Measurements from ENCODE around the gene DOK4. TPM values are rescaled to one million over a fixed set of nuclear protein-coding genes. Genes with fewer than 3 reads are reported as not detected.

DOK4 gene
- total and polyA plus RNA-seq, 12 donors: 3.6 to 10.7 (median 8.0) TPM

DNA sequence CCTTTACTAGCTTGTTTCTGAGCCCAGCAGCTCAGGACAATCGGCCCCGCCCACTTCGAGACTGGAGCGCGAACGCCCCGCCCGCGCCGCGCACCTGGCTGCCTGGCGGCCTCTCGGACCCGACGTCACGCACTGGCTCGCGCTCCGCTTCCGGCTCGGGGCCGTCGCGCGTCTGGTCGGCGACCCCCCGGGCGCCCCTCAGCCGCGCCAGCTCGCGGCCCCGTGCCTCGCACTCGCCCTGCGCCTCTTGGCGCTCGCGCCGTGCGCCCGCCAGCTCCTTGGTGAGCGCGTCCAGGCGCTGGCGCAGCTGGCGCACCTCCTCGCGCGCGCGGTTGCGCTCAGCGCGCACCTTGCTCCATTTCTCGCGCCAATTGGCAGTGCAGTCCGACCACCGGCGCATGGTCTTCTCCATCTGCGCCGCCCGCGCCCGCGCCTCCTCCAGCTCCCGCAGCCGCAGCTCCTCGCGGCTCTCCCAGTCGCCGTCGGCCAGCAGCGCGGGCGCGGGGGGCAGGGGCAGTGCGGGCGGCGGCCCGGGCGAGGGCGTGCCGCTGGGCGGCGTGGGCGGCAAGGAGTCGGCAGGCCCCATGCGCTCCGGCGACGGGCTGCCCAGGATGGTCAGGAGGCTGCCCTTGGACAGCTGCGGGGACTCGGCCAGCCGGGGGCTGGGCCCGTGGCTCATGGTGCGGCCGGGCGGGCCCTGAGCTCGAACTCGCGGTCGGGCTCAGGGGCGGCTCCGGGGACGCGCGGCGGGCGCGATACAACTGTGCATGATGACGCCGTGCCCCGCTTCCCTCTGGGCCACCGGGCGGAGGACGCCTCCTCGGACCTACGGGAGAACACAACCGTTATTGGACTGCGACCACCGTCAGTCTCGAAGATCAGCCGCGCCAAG is 42.5 kb upstream of the DOK4 start:
- 51 to 76% methylated on average over 101 to 126 of the region's 126 CpGs for WGBS, 2 donors
- Histone ChIP-seq H3K27me3 (peaks cover 0 to 19% (median 0%) of the 10 kb centered on the region in 7 donors), H3K4me1 (peaks cover 4 to 51% (median 21%) of the 10 kb centered on the region in 9 donors), H3K4me3 (no peak overlapping the region), H3K27ac (no peak overlapping the region), H3K9me3 (no peaks in the 10 kb centered on the region), H3K36me3 (peaks cover 0 to 26% (median 0%) of the 10 kb centered on the region in 9 donors)
- no peak for ATAC-seq
- TF ChIP-seq, protein P1, sequence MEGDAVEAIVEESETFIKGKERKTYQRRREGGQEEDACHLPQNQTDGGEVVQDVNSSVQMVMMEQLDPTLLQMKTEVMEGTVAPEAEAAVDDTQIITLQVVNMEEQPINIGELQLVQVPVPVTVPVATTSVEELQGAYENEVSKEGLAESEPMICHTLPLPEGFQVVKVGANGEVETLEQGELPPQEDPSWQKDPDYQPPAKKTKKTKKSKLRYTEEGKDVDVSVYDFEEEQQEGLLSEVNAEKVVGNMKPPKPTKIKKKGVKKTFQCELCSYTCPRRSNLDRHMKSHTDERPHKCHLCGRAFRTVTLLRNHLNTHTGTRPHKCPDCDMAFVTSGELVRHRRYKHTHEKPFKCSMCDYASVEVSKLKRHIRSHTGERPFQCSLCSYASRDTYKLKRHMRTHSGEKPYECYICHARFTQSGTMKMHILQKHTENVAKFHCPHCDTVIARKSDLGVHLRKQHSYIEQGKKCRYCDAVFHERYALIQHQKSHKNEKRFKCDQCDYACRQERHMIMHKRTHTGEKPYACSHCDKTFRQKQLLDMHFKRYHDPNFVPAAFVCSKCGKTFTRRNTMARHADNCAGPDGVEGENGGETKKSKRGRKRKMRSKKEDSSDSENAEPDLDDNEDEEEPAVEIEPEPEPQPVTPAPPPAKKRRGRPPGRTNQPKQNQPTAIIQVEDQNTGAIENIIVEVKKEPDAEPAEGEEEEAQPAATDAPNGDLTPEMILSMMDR (IDR thresholded peaks at IDR 0.05): no peak
- DNase-seq: no peak
- intact Hi-C loops (cut with DNase I): loop anchor here in 1 of 10 donors (5.0 kb wide), 1 partner anchor 46 kb away; no protein-coding TSS in a partner anchor

DNA sequence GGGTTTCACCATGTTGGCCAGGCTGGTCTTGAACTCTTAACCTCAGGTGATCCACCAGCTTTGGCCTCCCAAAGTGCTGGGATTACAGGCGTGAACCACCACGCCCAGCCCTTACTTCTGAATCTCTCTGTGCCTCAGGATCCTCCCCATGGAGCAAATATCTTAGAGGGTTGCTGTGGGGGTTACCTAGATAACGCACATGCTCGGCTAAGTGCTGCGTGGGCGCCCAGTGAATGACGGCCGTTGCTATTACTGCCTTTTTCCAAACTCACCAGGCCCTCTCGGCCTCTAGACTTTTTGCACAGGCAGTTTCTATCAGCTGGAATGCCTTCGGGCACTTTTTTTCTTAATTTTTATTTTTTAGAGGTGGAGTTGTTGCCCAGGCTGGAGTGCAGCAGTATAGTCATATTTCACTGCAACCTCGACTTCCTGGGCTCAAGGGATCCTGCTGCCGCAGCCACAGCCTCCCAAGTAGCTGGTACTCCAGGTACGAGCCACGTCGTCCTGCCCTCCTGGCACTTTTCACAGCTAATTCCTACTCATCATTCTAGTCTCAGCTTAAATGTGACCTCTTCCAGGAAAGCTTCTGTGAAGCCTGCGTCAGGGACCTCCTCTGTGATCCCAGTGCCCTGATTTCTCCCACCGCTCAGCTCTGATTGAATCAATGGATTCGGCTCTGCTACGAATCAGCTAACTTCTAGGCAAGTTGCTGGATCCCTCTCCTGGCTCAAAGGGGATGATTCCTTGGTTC is 41.5 kb upstream of the DOK4 start:
- Histone ChIP-seq H3K36me3 (peaks cover 0 to 30% (median 0%) of the 10 kb centered on the region in 9 donors), H3K9me3 (no peaks in the 10 kb centered on the region), H3K4me1 (peaks cover 0 to 44% (median 13%) of the 10 kb centered on the region in 9 donors), H3K4me3 (no peak overlapping the region), H3K27me3 (peaks cover 0 to 19% (median 0%) of the 10 kb centered on the region in 7 donors), H3K27ac (no peak overlapping the region)
- DNase-seq: no peak
- 95 to 96% methylated on average over 19 of the region's 19 CpGs for WGBS, 2 donors
- no peak for ATAC-seq
- TF ChIP-seq, protein P1 (IDR thresholded peaks at IDR 0.05): no peak
- intact Hi-C loops (cut with DNase I): loop anchor here in 1 of 10 donors (5.0 kb wide), 1 partner anchor 45 kb away; no protein-coding TSS in a partner anchor

DNA sequence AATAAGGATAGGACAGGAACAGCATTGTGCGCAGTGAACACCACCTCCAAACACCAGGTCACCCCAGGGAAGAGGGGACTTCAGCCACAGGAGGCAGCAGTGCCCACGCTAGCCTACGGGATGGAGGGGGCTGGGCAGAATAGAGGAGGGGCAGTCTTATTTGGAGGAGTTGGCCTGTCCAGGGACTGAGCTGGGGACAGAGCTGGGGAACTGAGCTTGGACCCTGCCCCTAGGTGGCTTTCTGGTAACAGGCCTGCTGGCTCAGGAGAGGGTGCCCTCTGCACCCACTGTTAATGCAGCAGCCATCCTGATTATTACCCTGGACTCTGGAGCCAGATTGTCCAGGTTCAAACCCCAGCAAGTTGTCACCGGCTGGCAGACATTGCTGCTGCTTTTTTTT is 40.7 kb upstream of the DOK4 start:
- ATAC-seq (no peak), DNase-seq (no peak)
- 91 to 98% methylated on average over 4 of the region's 4 CpGs for WGBS, 2 donors
- Histone ChIP-seq H3K27me3 (peaks cover 0 to 19% (median 0%) of the 10 kb centered on the region in 7 donors), H3K4me1 (peaks cover 0 to 42% (median 11%) of the 10 kb centered on the region in 9 donors), H3K36me3 (peaks cover 0 to 37% (median 0%) of the 10 kb centered on the region in 9 donors), H3K27ac (no peak overlapping the region), H3K9me3 (no peaks in the 10 kb centered on the region), H3K4me3 (no peak overlapping the region)
- intact Hi-C loops (cut with DNase I): loop anchor here in 1 of 10 donors (5.0 kb wide), 1 partner anchor 45 kb away; no protein-coding TSS in a partner anchor
- TF ChIP-seq, protein P1 (IDR thresholded peaks at IDR 0.05): no peak

DNA sequence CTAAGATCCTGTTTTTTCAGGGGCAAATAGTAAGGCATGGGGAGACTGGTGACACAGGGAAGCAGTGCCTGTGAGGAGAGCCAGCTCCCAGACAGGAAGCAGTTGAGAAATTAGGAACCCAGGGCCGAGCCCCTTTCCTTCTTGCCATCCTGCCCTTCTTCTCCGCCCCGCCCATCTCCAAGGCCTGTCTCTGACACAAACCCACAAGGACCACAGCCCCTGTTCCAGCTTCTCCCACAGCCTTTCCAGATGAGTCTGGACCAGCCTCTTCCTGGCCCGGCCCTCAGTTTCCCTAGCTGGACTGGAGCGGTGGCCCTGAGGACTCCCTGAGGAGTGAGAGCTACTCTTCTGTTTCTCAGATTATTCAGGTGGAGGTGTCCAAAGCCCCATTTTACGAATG is 40.2 kb upstream of the DOK4 start:
- TF ChIP-seq, protein P1 (IDR thresholded peaks at IDR 0.05): no peak
- Histone ChIP-seq H3K36me3 (peaks cover 0 to 41% (median 0%) of the 10 kb centered on the region in 9 donors), H3K27ac (no peak overlapping the region), H3K4me1 (peaks cover 0 to 39% (median 11%) of the 10 kb centered on the region in 9 donors), H3K4me3 (no peak overlapping the region), H3K27me3 (peaks cover 0 to 19% (median 0%) of the 10 kb centered on the region in 7 donors), H3K9me3 (no peaks in the 10 kb centered on the region)
- intact Hi-C loops (cut with DNase I): loop anchor here in 1 of 10 donors (5.0 kb wide), 1 partner anchor 44 kb away; no protein-coding TSS in a partner anchor
- 88 to 92% methylated on average over 6 of the region's 6 CpGs for WGBS, 2 donors
- DNase-seq: no peak
- ATAC-seq: no peak

Measured in heart right ventricle (tissue), 16 donors.